ENCODE data around the gene PSEN2. TPM values are rescaled to one million over a fixed set of nuclear protein-coding genes. Genes with fewer than 3 reads are reported as not detected.

The PSEN2 gene
- polyA plus RNA-seq, 3 donors: 6.4 to 20.2 (median 15.9) TPM

DNA sequence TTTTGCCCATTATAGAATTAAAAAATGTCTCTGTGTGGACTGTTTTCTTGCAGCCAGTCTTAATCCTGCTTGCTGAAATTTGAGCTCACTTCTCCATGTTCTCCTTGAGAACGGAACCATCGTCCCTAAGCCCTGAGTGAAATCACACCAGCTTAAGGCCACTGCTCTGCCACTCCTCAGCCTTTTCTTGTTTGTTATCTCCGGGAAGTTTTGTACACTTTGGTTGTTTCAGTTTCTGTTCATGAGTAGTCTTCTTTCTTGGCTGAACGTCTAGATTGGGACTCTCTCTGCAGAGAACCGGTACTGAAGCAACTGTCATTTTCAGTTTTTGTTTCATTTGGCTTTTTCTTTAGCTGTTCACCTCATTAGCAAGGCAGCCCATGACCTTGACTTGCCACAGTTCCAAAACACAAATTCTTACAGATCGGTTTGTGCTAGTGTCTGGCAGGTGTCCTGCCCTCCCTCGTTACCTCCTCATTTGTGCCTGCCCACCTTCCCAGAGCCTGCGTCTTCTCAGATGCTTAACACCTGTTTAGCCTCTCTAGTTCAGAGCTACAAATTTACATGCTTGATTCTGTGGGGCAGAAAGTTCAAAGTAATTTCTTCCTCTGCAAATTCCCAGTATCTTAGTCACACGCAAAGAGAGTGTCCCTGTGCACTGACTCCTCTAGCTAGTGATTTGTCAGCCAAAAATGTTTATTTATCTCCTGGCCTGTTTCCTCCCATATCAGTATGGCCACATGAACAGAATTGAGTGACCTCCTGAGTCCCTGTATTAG lies 12.4 kb downstream of the PSEN2 start:
- 25 to 37% (median 33%) methylated on average over 9 of the region's 9 CpGs for WGBS, 3 donors
- no peak overlapping the region for H3K27ac ChIP-seq (ENCODE audit: low read depth, low read length)

DNA sequence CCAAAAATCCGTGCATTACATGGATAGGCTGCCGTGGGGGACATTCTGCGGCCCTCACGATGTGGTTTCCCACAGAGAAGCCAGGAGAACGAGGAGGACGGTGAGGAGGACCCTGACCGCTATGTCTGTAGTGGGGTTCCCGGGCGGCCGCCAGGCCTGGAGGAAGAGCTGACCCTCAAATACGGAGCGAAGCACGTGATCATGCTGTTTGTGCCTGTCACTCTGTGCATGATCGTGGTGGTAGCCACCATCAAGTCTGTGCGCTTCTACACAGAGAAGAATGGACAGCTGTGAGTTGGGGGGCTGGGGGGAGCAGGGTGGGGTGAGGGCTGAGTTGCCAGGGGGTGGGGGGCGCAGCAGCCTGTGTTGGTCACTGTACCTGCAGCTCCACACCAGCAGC lies 13.2 kb downstream of the PSEN2 start:
- H3K27ac ChIP-seq (ENCODE audit: low read depth, low read length): no peak overlapping the region
- WGBS, 3 donors: 89 to 94% (median 90%) methylated on average over 16 of the region's 16 CpGs

DNA sequence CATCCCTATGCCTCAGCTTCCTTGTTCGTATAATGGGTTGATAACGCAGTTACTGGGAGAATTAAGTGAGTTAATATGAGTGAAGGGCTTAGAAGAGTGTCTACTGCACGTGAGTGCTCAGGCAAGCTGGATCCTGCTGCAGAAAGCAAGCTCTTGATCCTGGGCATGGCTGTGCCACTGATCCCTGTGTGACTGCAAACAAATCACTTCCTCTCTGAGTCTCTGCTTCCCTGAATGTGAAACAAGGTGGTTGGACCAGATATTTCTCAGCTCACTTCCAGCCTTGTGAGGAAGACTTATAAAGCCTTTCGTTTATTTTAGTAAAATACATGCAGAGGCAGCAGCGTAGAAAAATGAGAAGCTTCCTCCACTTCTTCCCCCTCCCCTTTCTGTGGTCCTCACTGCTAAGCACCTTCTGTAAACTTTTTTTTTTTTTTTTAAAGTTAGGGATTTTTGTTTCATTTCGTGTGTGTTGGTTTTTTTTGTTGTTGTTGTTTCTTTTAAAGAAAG lies 13.8 kb downstream of the PSEN2 start:
- H3K27ac ChIP-seq (ENCODE audit: low read depth, low read length): no peak overlapping the region
- 65 to 76% (median 72%) methylated on average over 6 of the region's 6 CpGs for WGBS, 3 donors

DNA sequence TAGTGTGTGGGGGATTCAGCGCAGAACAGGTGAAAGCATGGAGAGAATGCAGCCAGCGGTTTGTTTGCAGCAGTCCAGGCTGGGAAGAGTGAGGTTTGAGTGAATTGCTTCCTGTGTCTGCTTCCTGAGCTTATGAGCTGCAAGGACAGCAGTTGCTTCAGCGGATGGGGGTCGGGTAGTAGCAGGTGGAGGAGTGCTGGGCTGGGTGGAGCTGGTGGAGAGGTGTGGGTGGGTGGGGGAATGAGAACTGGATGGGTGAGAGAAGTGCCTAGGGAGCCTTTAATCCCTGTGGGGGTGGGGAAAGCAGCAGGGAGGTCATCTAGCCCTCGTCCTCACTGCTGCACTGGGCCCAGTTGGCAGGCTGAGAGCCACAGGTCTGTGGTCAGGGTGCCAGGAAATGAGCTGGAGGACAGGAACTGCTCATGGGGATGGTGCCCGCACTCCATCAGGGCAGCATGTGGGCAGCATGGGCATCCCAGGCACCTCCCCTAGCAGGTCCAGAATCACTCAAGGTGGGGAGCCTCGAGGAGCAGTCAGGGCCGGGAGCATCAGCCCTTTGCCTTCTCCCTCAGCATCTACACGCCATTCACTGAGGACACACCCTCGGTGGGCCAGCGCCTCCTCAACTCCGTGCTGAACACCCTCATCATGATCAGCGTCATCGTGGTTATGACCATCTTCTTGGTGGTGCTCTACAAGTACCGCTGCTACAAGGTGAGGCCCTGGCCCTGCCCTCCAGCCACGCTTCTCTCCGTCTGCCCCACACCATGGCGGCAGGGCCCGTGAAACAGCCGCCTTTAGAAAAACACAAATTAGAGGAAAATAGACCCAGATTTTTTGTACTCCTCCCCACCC lies 14.8 kb downstream of the PSEN2 start:
- H3K27ac ChIP-seq (ENCODE audit: low read depth, low read length): no peak overlapping the region
- 75 to 79% (median 77%) methylated on average over 19 to 20 of the region's 20 CpGs for WGBS, 3 donors

DNA sequence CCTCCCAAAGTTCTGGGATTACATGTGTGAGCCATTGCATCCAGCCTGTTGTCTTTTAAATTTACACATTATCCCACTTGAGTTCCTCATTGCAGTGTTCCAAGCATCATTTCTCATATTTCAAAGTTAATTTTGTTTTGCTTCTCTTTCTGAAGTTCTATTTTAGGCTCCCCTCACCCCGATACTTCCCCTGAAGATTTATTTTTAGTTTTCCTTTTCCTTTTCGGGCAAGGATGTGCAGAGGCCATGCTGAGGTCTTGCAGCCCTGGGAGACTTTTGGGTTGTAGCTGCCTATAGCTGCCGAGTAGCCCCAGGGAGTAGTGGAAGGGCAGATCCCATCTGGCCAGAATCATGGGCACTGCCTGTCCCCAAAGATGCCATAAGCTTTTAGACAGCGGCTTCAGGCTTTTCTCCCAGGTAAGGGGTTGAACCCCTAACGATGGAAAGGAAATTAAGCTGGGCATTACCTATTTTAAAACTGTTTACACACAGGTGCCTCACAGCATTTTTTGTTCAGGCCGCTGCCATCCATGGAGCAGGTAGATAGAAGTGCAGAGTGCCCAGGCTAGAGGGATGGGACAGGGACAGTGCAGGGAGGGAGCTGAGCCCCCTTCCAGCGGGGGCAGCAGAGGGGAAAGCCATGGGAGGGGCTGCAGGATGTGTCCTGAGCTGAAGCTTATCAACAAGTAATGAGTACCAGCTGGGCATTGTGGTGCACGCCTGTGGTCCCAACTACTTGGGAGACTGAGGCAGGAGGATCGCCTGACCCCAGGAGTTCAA lies 15.9 kb downstream of the PSEN2 start:
- no peak overlapping the region for H3K27ac ChIP-seq (ENCODE audit: low read depth, low read length)
- WGBS, 3 donors: 59 to 76% (median 60%) methylated on average over 9 of the region's 9 CpGs

DNA sequence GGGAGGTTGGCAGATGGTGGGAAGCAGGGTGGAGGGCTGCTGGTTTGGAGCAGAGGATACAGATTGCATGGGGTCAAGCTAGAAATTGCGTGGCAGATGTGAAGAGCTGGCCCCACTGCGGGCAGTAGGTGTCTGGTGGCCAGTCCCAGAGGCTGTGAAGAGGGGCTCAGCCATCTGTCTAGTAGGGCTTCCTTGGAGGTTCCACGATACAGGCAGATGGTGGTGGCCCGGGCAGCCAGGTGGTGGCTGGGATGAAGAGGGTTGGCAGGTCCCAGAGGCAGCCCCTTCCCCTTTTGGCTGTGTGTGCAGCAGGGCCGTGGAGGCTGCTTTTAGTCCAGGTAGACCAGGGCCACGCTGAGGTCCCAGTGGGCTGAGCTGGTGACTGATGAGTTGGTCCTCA lies 16.6 kb downstream of the PSEN2 start:
- WGBS, 3 donors: 94 to 97% (median 96%) methylated on average over 5 to 6 of the region's 6 CpGs
- no peak overlapping the region for H3K27ac ChIP-seq (ENCODE audit: low read depth, low read length)

DNA sequence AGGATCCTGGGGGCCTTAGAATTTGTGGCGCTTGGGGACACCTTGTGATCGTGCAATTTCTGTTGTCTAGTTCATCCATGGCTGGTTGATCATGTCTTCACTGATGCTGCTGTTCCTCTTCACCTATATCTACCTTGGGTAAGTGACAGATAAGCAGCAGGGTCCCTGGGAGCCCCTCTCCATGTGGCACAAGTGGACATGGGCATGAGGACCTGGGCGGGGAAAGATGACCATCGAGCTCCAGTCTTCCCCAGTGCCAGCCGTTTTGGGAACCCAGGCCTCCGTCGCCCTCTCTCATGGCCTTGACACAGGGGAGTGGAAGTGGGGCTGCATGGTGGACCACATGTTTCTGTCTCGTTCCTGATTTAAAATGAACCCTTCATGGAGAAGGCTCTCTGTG lies 17.6 kb downstream of the PSEN2 start:
- WGBS, 3 donors: 91 to 96% (median 94%) methylated on average over 8 of the region's 8 CpGs
- no peak overlapping the region for H3K27ac ChIP-seq (ENCODE audit: low read depth, low read length)

DNA sequence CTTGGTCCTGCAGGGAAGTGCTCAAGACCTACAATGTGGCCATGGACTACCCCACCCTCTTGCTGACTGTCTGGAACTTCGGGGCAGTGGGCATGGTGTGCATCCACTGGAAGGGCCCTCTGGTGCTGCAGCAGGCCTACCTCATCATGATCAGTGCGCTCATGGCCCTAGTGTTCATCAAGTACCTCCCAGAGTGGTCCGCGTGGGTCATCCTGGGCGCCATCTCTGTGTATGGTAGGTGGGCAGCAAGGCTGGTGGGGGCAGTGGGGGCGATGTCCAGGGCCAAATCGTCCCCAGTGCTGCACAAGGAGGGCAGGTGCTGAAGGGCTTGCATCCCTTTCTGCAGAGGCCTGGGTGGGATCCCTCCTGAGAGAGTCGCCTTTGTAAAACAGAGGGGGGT lies 18.4 kb downstream of the PSEN2 start:
- no peak overlapping the region for H3K27ac ChIP-seq (ENCODE audit: low read depth, low read length)
- 96% methylated on average over 8 of the region's 8 CpGs for WGBS, 3 donors

DNA sequence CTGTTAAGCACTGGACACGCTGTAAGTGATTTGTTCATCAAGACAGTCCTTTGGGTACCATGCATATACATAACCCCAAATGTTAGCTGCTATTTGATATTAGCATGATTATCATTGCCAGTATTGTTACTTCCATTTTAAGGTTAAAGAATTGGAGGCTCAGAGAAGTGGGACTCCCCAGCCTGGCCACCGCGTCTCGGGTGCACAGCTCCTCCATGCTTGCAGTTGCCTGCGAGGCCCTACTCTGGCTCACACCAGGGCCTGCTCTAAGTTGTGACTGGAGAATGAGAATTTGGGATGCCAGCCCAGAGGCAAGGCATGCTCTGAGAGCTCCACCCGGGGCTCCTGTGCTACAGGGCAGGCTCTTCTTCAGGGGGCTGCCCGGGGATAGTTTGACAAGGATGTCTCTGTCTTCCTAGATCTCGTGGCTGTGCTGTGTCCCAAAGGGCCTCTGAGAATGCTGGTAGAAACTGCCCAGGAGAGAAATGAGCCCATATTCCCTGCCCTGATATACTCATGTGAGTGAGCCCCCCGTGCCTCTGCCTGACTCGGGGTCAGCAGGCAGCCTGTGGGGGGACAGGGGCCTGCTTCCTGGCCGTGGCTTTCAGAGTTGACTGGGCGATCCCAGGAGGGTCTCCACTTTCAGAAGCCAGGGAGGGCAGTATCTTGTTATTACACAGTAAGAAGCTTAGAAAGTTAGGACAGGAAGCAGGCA lies 19.4 kb downstream of the PSEN2 start:
- 91 to 93% (median 92%) methylated on average over 12 of the region's 12 CpGs for WGBS, 3 donors
- no peak overlapping the region for H3K27ac ChIP-seq (ENCODE audit: low read depth, low read length)

DNA sequence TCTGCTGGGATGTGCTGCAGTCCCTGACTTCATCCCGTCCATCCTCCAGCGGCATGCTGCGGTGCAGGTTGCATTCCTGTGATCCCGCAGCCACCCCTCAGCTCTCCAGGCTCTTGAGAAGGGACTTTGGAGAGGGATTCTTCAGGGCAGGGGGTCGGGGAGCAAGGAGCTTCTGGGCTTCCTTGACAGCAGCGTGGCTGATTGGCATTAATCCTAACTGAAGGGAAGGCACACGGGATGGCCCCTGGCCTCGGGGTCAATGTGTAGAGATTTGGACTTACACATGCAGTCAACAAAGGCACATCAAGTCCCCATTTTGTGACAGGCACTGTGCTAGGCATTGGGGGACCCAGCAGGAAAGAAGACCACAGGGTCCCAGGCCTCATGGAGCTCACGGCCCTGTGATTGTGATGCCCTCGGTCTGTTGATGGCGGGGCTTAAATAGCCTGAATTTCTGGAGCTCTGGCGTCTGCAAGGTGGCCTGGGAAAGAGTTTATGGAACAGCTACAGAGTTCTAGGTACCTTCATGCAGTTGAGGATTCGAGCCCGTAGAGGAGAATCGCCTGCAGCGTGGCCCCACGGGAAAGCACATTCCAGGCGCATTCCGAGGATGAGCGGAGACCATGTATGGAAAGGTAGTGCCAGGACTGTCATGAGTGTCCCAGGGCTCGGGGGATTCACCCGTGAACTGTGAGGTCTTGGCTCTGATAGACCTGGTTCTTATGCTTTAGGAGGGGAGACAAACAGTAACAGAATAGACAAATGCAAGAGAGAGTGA lies 20.1 kb downstream of the PSEN2 start:
- no peak overlapping the region for H3K27ac ChIP-seq (ENCODE audit: low read depth, low read length)
- WGBS, 3 donors: 89 to 92% (median 89%) methylated on average over 22 of the region's 22 CpGs

DNA sequence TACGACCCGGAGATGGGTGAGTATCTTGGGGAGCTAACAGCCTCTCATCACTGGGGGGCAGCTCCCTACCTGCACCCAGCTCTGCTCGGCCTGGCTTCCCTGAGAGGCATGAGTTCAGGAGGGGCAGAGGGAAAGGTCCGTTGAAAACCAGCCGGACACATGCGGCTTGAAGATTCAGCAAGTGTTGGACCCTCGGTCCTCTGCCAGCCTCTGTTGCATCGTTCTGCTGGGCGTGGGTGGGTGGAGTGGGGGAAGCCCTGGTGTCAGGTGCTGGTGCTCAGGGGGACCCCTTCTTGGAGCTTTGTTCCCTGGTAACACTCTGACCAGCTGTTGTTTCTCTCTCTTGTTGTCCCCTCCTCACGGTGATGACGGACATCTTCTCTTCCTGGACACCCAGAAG lies 20.9 kb downstream of the PSEN2 start:
- H3K27ac ChIP-seq (ENCODE audit: low read depth, low read length): no peak overlapping the region

DNA sequence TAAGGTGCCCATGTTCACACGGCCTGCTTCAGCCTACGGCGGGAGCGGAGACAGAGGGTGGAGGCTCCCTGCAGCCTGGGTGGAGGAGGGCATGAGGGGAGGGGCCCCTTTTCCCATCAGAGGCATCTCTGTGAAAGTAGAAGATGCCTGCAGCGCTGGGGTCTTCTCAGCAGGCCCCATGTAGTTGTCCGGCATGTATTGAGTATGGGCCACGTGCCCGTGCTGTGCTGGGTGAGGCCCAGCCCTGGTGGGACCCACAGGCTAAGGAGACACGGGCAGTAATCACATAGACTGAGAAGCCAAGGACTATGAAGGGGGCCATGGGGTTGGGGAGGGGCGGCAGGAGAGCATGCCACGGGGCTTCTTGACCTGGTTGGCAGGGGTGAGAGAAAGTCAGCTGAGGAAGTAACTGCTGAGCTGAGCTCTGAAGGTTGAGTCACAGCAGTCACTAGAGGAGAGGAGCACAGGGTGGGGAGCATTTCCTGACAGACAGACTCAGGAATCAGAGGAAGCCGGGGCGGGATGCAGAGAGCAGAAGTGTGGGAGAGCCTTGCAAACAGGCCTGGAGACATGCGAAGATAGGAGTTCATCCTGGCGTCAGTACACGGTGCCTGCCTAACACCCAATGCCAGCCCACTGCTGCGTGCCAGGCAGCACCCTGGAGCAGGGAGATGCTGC lies 21.6 kb downstream of the PSEN2 start:
- WGBS, 3 donors: 63 to 86% (median 67%) methylated on average over 17 of the region's 17 CpGs
- no peak overlapping the region for H3K27ac ChIP-seq (ENCODE audit: low read depth, low read length)

More for the DNA sequence above, 20.9 kb downstream of the PSEN2 start:
- WGBS, 3 donors: 91 to 93% (median 92%) methylated on average over 11 of the region's 11 CpGs

DNA sequence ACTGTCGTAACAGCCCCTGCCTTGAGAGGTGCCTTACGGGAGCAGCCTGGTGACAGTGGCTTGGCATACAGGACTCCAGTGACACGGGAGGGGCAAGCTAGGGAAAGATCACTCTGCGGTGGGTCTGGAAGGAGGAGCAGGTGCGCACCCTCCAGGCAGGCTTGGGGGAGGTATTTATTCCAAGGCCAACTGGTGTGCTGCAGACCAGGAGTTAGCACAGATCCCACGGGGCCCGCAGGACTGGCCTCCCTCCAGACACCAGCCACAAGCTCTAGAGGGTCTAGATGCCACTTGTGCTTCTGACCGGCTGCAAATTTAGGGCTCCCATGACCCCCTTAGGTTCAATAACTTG lies 22.1 kb downstream of the PSEN2 start:
- 67 to 77% (median 71%) methylated on average over 8 of the region's 8 CpGs for WGBS, 3 donors
- H3K27ac ChIP-seq (ENCODE audit: low read depth, low read length): no peak overlapping the region

DNA sequence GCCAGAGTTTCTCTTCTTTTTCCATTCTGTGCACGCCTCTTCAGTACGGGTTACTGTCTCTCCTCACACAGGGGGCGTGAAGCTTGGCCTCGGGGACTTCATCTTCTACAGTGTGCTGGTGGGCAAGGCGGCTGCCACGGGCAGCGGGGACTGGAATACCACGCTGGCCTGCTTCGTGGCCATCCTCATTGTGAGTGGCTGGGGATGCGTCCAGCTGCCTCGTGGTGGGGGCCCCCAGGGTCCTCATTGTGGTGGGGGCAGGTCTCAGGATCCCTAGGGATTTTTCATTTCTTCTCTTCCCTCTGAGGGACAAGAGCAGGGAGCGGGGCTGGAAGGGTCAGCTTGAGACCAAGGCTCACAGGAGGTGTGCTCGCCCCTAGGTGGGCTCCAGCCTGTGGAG lies 23.5 kb downstream of the PSEN2 start:
- H3K27ac ChIP-seq (ENCODE audit: low read depth, low read length): no peak overlapping the region
- 93 to 96% (median 95%) methylated on average over 12 to 13 of the region's 13 CpGs for WGBS, 3 donors

DNA sequence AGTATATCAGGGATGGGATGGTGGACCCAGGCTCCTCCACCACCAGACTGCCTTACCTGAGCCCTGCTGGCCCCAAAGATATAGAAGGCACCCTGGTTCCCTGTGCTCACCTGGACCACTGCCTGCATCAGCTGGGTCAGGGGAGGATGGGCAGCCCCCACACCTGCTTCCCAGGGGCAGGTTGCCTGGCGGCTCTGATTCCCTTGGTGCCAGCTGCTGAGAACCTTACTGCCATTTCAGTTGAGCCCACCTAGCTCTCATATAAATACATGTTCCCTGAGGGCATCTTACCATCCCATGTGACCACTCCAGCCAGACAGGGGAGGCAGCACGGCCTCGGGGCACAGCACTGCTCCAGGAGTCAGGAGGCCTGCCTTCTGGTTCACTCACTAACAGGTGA lies 24.4 kb downstream of the PSEN2 start:
- H3K27ac ChIP-seq (ENCODE audit: low read depth, low read length): no peak overlapping the region
- WGBS, 3 donors: 89 to 97% (median 94%) methylated on average over 3 of the region's 3 CpGs

DNA sequence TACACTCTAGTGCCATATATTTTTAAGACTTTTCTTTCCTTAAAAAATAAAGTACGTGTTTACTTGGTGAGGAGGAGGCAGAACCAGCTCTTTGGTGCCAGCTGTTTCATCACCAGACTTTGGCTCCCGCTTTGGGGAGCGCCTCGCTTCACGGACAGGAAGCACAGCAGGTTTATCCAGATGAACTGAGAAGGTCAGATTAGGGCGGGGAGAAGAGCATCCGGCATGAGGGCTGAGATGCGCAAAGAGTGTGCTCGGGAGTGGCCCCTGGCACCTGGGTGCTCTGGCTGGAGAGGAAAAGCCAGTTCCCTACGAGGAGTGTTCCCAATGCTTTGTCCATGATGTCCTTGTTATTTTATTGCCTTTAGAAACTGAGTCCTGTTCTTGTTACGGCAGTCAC lies 25.2 kb downstream of the PSEN2 start:
- H3K27ac ChIP-seq (ENCODE audit: low read depth, low read length): no peak overlapping the region
- 81 to 86% (median 86%) methylated on average over 11 of the region's 11 CpGs for WGBS, 3 donors

DNA sequence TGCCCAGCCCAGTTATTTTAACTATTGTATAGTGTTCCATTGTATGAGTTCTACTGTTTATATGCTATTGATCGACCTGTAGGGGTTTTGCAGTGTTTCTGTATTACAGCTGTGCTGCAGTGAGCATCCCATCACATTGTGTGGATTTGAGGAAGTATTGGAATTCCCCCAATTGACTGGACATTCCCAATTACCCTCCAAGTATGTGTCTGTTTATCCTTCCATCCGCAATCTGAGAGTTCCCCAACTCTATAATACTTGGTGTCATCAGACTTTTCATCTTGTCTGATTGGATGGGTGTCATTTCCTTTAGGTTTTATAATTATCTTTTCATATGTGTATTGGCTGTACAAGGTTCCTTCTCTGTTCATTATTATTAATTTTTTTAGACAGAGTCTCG lies 27.8 kb downstream of the PSEN2 start:
- no peak overlapping the region for H3K27ac ChIP-seq (ENCODE audit: low read depth, low read length)
- 87 to 94% (median 91%) methylated on average over 3 of the region's 3 CpGs for WGBS, 3 donors
